Suprapubic skin (tissue), 3 donors: Measurements from ENCODE around the gene TMEM167A.

Experiments
- EP300 ChIP-seq: sonication (generic); formaldehyde crosslinking; IDR thresholded peaks from one replicate; pipeline ENCODE4 v1.6.1; 2017; ENCODE audit warnings: antibody characterized with exemption
- TF ChIP-seq, protein P1 (sequence below), 2 donors: fragments of 200-600 bp in 1 of 2; fragments of 450-650 bp in 1 of 2; sonication (generic) in 1 of 2; IDR thresholded peaks; one replicate each; pipeline ENCODE4 v1.5.1; 2016 to 2019; ENCODE audit warnings: antibody characterized with exemption in 2 of 2, mild to moderate bottlenecking in 1 of 2, moderate library complexity in 1 of 2

DNA sequence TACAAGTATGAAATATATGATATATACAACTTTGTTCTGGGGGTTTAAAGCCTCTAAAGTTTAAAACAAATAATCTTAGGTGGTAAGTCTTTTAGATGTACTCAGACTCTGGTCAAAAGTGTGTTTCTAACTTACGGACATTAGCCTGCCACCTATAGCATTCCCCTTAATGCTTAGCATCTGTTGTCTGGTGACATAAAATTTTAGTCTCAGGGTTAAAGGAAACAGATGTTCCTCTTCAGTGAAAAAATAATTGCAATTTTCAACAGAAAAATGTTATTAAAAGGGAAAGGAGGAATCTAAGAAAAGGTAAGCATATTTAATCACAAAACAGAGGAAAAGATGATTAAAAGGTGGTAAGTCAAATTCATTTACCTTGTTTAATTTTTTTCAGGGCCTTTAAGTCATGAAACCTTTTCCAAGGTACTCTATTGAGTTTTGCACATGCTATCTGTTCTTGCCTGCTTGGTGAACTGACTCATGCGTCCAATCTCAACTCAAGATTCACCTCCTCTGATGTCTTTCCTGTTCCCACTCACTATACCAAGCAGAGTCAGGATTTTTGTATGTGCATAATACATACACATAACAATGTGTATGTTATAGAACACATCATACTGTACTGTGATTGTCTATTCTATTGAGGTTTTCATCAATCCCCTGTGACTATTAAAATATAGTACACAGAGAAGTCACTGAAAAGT lies 7.9 kb downstream of the TMEM167A start:
- TF ChIP-seq, protein P1, sequence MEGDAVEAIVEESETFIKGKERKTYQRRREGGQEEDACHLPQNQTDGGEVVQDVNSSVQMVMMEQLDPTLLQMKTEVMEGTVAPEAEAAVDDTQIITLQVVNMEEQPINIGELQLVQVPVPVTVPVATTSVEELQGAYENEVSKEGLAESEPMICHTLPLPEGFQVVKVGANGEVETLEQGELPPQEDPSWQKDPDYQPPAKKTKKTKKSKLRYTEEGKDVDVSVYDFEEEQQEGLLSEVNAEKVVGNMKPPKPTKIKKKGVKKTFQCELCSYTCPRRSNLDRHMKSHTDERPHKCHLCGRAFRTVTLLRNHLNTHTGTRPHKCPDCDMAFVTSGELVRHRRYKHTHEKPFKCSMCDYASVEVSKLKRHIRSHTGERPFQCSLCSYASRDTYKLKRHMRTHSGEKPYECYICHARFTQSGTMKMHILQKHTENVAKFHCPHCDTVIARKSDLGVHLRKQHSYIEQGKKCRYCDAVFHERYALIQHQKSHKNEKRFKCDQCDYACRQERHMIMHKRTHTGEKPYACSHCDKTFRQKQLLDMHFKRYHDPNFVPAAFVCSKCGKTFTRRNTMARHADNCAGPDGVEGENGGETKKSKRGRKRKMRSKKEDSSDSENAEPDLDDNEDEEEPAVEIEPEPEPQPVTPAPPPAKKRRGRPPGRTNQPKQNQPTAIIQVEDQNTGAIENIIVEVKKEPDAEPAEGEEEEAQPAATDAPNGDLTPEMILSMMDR (IDR thresholded peaks at IDR 0.05): no peak
- TF ChIP-seq EP300: no peak
